BLaER1 (cell line): ENCODE measurements around the gene NTRK3.

Experiments used
- H3K27ac ChIP-seq: shearing (Covaris generic); formaldehyde crosslinking; 2 replicates; pipeline ENCODE4 v1.8.1; 2022
- H3K27me3 ChIP-seq: shearing (Covaris generic); formaldehyde crosslinking; 2 replicates; pipeline ENCODE4 v1.8.1; 2022
- H3K36me3 ChIP-seq: shearing (Covaris generic); formaldehyde crosslinking; 2 replicates; pipeline ENCODE4 v1.8.1; 2022
- H3K4me1 ChIP-seq: shearing (Covaris generic); formaldehyde crosslinking; 2 replicates; pipeline ENCODE4 v1.8.1; 2022
- H3K4me2 ChIP-seq: shearing (Covaris generic); formaldehyde crosslinking; 2 replicates; pipeline ENCODE4 v1.8.1; 2022
- H3K4me3 ChIP-seq: shearing (Covaris generic); formaldehyde crosslinking; 2 replicates; pipeline ENCODE4 v1.8.1; 2022
- H3K9ac ChIP-seq: shearing (Covaris generic); formaldehyde crosslinking; 2 replicates; pipeline ENCODE4 v1.8.1; 2022
- H3K9me3 ChIP-seq: shearing (Covaris generic); formaldehyde crosslinking; 2 replicates; pipeline ENCODE4 v1.8.1; 2022
- H4K20me1 ChIP-seq: shearing (Covaris generic); formaldehyde crosslinking; 2 replicates; pipeline ENCODE4 v1.8.1; 2022
- Cebpa-rat ChIP-seq: shearing (Covaris generic); IDR thresholded peaks from 2 replicates; pipeline ENCODE4 v1.8.1; 2022

The NTRK3 gene

DNA sequence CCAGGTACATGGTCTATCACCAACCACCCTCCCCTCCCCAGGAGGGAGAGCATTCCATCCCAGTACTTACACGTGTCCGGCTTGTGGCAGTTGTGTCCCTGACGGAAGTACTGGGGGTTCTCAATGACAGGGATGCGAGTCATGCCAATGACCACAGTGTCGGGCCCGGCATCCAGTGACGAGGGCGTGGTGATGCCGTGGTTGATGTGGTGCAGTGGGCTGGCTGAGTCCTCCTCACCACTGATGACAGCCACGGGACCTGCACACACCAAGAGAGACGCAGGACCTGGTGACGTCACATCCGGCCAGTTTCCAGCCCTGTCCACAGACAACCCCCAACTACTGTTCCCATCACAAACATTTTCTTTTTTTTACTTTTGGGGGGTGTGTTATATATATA lies 223.8 kb downstream of the NTRK3 start:
- Histone ChIP-seq H3K27ac (no peak overlapping the region), H3K9me3 (no peaks in the 10 kb centered on the region), H4K20me1 (no peaks in the 10 kb centered on the region), H3K27me3 (no peaks in the 10 kb centered on the region), H3K4me3 (no peak overlapping the region), H3K4me2 (no peak overlapping the region), H3K4me1 (no peaks in the 10 kb centered on the region), H3K36me3 (no peaks in the 10 kb centered on the region), H3K9ac (no peak overlapping the region)
- TF ChIP-seq Cebpa-rat = no peak

DNA sequence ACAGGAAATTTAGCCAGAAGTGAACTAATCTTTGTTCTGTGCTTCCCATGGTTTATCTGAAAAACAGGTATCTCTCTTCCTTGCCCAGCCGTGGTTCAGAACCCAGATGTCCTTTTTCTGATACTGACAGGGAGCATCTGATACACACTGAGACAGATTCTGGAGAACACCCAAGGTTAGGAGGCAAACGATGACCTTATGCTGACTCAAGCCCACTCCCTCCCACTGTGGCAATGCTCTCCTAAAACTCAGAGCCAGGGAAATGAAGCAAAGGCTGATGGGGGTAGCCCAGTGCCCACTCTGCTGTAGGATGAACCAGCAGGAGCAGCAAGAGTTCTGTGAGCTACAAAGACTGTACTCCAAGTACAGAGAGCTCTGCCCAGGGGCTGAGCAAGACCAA lies 225.1 kb downstream of the NTRK3 start:
- TF ChIP-seq Cebpa-rat = no peak
- Histone ChIP-seq H3K4me3 (no peak overlapping the region), H4K20me1 (no peaks in the 10 kb centered on the region), H3K9ac (no peak overlapping the region), H3K9me3 (no peaks in the 10 kb centered on the region), H3K27ac (no peak overlapping the region), H3K4me1 (no peaks in the 10 kb centered on the region), H3K27me3 (no peaks in the 10 kb centered on the region), H3K4me2 (no peak overlapping the region), H3K36me3 (no peaks in the 10 kb centered on the region)

DNA sequence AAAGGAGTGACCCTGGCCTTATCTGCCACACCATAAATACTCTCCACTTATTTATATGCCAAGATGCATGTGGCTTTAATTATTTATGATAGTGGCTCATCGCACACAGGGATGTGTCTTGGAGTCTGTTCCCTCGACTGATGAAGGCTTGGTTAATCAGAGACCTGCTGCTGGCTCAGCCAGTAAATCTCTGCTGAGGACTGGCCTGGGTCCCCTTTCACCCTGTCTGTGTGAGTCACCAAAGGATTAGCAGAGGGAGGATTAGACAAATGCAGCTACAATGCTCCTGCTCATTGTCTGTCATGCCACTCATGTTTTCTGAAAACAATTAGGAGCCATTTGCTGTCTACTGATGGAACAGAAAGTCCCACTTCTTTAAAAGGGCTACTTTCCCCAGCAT lies 226.8 kb downstream of the NTRK3 start:
- Histone ChIP-seq H3K4me2 (no peak overlapping the region), H3K27me3 (no peaks in the 10 kb centered on the region), H3K27ac (no peak overlapping the region), H3K9ac (no peak overlapping the region), H3K4me1 (no peaks in the 10 kb centered on the region), H3K4me3 (no peak overlapping the region), H3K9me3 (no peaks in the 10 kb centered on the region), H4K20me1 (no peaks in the 10 kb centered on the region), H3K36me3 (no peaks in the 10 kb centered on the region)
- TF ChIP-seq Cebpa-rat = no peak

DNA sequence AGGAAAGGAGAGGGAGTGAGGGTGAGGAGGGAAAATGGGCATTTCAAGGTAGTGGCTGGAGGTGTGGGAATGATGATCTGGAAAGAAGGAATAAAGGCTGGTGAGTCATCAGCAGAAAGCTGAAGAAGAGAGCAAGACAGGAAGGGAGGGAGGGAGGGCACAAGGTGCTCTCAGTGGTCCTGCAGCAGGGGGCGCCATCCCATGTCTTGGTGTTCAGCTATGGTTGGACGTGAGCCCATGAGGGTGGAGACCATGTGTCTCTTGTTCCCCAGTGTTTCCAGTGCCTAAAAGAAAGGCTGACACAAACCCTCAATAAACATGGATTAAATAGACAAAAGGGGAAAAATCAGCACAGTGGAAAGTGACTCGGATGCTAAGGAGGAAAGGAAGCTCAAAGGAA lies 228.5 kb downstream of the NTRK3 start:
- Histone ChIP-seq H3K27ac (no peak overlapping the region), H3K9ac (no peak overlapping the region), H3K4me2 (no peak overlapping the region), H3K4me3 (no peak overlapping the region), H3K9me3 (no peaks in the 10 kb centered on the region), H3K36me3 (no peaks in the 10 kb centered on the region), H3K4me1 (peaks cover 7% of the 10 kb centered on the region; the same call in 1 of the 2 replicates), H3K27me3 (no peaks in the 10 kb centered on the region), H4K20me1 (no peaks in the 10 kb centered on the region)
- TF ChIP-seq Cebpa-rat = no peak

DNA sequence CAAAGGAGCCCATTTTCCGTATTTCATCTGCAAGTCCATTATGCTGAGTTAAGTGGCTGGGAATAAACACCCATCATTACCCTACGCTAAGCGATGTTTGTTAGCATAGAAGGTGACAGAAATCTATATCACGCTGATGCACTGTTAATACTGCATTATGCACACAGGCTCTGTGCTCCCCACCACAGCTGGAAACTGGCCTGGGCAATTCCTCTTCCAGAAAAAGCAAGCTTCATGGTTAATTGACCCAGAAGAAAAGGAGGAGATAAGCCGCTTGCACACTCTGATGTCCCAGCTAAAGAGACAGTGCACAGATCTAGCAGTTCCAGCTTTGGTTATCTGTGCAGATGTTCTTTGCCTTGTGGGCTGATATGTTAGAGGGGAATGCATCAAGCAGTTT lies 232.6 kb downstream of the NTRK3 start:
- Histone ChIP-seq H3K4me2 (peak overlapping the region; percentile 17; the same call in 1 of the 2 replicates), H4K20me1 (no peaks in the 10 kb centered on the region), H3K27ac (no peak overlapping the region), H3K4me1 (peaks cover 7% of the 10 kb centered on the region; the same call in 1 of the 2 replicates), H3K9me3 (no peaks in the 10 kb centered on the region), H3K27me3 (no peaks in the 10 kb centered on the region), H3K4me3 (no peak overlapping the region), H3K9ac (no peak overlapping the region), H3K36me3 (no peaks in the 10 kb centered on the region)
- TF ChIP-seq Cebpa-rat = no peak

DNA sequence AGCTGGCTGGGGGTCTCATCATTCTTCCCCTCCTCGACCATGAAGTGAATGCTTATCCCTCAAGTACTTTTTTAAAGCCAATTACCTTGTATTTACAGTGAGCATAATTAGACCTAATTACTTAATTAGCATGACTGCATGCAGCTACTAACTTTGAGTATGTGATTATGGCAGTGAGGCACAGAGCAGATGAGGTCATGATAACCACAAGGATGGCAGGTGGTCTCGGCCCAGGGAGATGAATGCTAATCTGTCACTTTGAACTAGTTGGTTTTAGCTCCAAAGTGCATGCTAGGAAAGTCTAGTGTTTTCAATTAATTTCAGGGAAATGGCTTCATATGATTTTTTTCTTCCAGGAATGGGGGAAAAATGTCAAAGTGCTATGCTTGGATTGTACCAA lies 233.8 kb downstream of the NTRK3 start:
- no peak for TF ChIP-seq Cebpa-rat
- Histone ChIP-seq H3K9me3 (no peaks in the 10 kb centered on the region), H3K4me3 (no peak overlapping the region), H3K4me1 (peaks cover 7% of the 10 kb centered on the region; the same call in 1 of the 2 replicates), H3K4me2 (no peak overlapping the region), H3K27me3 (no peaks in the 10 kb centered on the region), H3K36me3 (no peaks in the 10 kb centered on the region), H3K27ac (no peak overlapping the region), H4K20me1 (no peaks in the 10 kb centered on the region), H3K9ac (no peak overlapping the region)

DNA sequence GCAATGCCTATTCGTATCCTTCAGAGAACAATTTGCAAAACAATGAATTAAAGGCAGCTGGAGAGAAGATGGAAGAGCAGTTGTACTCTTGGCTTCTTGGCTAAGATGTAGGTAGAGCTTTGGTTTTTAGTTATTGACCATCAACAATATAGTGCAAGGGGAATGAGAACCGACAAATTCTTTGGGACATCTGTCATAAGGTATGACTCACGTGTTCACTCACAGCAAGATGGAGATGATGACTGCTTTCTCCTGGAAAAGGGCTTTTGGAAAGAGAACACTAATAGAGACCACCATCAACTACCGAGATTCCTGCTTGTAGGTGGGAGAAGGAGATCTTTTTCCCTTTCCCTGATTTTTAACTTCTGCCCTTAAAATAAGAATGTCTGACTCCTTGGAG lies 234.9 kb downstream of the NTRK3 start:
- no peak overlapping the region for H3K9ac ChIP-seq
- H3K36me3 ChIP-seq = no peaks in the 10 kb centered on the region
- H4K20me1 ChIP-seq = no peaks in the 10 kb centered on the region
- peaks cover 14% of the 10 kb centered on the region for H3K4me1 ChIP-seq
- H3K27me3 ChIP-seq = no peaks in the 10 kb centered on the region
- H3K27ac ChIP-seq = no peak overlapping the region
- H3K4me3 ChIP-seq = no peak overlapping the region
- no peak for TF ChIP-seq Cebpa-rat
- no peak overlapping the region for H3K4me2 ChIP-seq
- no peaks in the 10 kb centered on the region for H3K9me3 ChIP-seq

DNA sequence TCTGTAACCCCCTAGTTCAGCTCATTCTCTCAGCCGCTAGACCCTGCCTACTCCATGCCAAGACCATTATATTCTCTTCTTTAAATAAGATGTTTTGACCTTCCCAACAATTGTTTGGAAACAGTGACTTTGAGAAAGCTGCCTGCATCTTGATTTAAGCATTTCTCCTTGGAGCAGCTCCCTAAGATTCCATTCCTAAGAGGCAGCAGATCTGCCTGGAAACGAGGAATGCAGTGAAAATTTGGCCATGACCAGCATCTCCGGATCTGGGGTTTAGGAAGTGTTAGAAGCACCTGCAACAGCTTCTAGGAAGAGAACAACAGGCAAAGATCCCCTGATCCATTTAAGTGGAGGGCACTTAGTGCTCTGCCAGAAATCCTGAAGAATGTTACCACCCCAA lies 235.7 kb downstream of the NTRK3 start:
- H3K4me3 ChIP-seq = no peak overlapping the region
- no peak overlapping the region for H3K4me2 ChIP-seq
- H3K27me3 ChIP-seq = no peaks in the 10 kb centered on the region
- H3K9me3 ChIP-seq = no peaks in the 10 kb centered on the region
- no peaks in the 10 kb centered on the region for H4K20me1 ChIP-seq
- no peak for TF ChIP-seq Cebpa-rat
- no peak overlapping the region for H3K9ac ChIP-seq
- H3K27ac ChIP-seq = no peak overlapping the region
- H3K4me1 ChIP-seq = peaks cover 20% of the 10 kb centered on the region
- H3K36me3 ChIP-seq = no peaks in the 10 kb centered on the region

DNA sequence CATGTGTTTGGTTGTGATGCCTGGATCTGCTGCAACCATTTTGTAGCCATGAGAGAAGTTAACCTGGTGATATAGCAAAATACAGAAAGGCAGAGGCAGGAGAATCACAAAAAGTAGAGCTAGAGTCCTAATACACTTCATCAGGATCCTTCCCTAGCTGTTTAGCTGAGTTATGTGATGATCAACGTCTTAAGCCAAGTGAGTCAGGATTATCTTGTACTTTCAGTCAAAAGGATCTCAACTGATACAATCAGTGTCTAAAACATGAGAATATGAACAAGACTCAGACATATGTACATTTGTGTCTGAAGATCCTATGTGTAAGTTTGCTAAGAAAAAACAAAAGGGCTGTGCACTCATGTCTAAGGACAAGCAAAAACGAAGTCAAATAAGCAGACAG lies 236.9 kb downstream of the NTRK3 start:
- no peaks in the 10 kb centered on the region for H3K27me3 ChIP-seq
- H3K9me3 ChIP-seq = no peaks in the 10 kb centered on the region
- no peaks in the 10 kb centered on the region for H3K36me3 ChIP-seq
- H3K4me1 ChIP-seq = peaks cover 20% of the 10 kb centered on the region
- no peak overlapping the region for H3K4me3 ChIP-seq
- H3K4me2 ChIP-seq = no peak overlapping the region
- TF ChIP-seq Cebpa-rat = no peak
- no peak overlapping the region for H3K27ac ChIP-seq
- no peak overlapping the region for H3K9ac ChIP-seq
- no peaks in the 10 kb centered on the region for H4K20me1 ChIP-seq

DNA sequence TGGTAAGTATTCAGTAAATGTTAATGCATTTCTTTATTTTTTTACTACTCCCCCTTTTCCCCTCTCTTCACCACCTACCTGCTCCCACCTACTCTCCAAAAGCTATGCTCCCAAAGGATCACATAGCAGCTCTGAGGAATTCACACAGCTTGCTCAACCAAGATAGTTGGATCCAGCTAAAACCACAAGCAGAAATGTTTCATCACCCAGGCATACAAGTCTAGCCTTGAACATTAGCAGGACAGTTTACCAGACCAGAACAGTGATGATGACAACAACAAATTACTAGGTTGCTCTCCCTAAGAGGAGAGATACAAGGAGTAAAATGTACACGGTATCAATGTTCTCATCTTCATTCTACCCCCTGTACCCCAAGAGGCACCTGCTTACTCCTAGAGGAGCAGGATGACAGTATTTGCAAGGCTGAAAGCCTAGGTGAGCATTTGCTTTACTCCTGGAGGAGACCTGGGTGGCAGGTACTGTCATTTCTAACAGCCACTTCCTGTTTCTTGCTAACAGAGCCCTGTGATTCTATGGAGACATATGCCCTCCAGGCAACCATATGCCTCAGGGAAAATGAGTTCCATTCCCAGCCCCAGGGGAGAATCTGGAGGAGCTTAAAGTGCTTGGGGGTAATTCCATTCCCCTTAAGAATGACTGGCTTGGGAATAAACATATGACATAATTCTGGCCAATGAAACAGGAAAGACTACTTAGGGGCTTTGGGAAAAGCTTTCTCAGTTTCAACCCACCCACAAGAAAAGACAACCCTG lies 237.5 kb downstream of the NTRK3 start:
- no peaks in the 10 kb centered on the region for H4K20me1 ChIP-seq
- no peak overlapping the region for H3K4me3 ChIP-seq
- no peak for TF ChIP-seq Cebpa-rat
- no peaks in the 10 kb centered on the region for H3K27me3 ChIP-seq
- H3K27ac ChIP-seq = no peak overlapping the region
- no peaks in the 10 kb centered on the region for H3K9me3 ChIP-seq
- H3K4me2 ChIP-seq = no peak overlapping the region
- H3K4me1 ChIP-seq = peaks cover 15% of the 10 kb centered on the region
- H3K9ac ChIP-seq = no peak overlapping the region
- no peaks in the 10 kb centered on the region for H3K36me3 ChIP-seq

DNA sequence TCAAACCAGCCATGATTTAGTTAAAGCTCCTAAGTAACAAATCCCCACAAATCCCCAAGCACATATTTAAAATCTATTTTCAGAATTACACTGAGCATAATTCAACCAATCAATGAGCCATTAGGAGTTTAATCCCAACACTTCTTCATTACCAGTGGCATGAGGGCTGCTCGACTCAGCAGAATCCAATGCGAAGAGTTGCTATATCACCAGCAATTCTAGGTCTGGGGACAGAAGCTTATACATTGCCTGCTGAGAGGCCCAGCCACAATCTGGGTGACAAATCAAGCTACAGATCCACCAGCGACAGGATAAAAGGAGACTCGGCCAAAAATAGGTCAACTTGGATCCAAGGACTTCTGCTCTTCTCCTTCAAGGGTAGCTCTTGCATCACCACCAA lies 238.8 kb downstream of the NTRK3 start:
- H3K9ac ChIP-seq = no peak overlapping the region
- H3K4me1 ChIP-seq = peaks cover 13% of the 10 kb centered on the region
- H3K27ac ChIP-seq = no peak overlapping the region
- TF ChIP-seq Cebpa-rat = no peak
- no peak overlapping the region for H3K4me2 ChIP-seq
- no peaks in the 10 kb centered on the region for H3K36me3 ChIP-seq
- H4K20me1 ChIP-seq = no peaks in the 10 kb centered on the region
- H3K9me3 ChIP-seq = no peaks in the 10 kb centered on the region
- no peaks in the 10 kb centered on the region for H3K27me3 ChIP-seq
- H3K4me3 ChIP-seq = no peak overlapping the region
